WTC11 (cell line): ENCODE results near the gene ZBTB18.

Experiments
- NFE2L1 ChIP-seq: sonication (generic); formaldehyde crosslinking; IDR thresholded peaks from 2 replicates; pipeline ENCODE4 v1.8.1; 2023; ENCODE audit warnings: missing genetic modification reagents
- NFYB ChIP-seq: sonication (generic); formaldehyde crosslinking; conservative IDR thresholded peaks from 2 replicates; pipeline ENCODE4 v1.8.0; 2022; ENCODE audit warnings: low read depth, missing genetic modification reagents
- SP1 ChIP-seq: sonication (generic); formaldehyde crosslinking; conservative IDR thresholded peaks from 2 replicates; pipeline ENCODE4 v1.8.1; 2022; ENCODE audit warnings: missing genetic modification reagents
- TF ChIP-seq, protein P1 (sequence below): fragments of 200-600 bp; IDR thresholded peaks from 2 replicates; pipeline ENCODE4 v1.8.0; 2022; ENCODE audit warnings: antibody characterized with exemption
- TF ChIP-seq, protein P2 (sequence below): sonication (generic); formaldehyde crosslinking; conservative IDR thresholded peaks from 2 replicates; pipeline ENCODE4 v1.8.1; 2022; ENCODE audit warnings: mild to moderate bottlenecking, missing genetic modification reagents
- TF ChIP-seq, protein P3 (sequence below): sonication (generic); formaldehyde crosslinking; IDR thresholded peaks from 2 replicates; pipeline ENCODE4 v1.8.0; 2023; ENCODE audit warnings: missing genetic modification reagents, mild to moderate bottlenecking, borderline replicate concordance

DNA sequence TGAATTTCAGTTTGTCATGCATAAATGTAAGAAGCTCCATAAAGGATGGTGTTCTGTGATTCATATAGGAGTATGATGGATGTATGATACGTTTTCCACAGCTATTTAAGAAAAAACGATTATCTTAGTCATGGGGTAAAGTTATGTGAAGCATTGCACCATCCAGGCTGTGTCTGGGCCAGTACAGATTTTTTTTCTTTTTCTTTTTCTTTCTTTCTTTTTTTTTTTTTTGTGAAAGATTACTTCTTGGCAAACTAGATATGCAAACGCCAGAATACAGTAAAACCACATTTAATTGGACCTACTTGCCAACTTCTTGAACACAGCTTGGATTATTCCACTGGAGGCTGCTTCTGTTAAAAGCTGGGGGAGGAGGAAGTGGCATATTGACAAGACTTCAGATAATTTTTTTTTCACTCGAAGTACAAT lies 14.9 kb downstream of the ZBTB18 start:
- TF ChIP-seq, protein P1, sequence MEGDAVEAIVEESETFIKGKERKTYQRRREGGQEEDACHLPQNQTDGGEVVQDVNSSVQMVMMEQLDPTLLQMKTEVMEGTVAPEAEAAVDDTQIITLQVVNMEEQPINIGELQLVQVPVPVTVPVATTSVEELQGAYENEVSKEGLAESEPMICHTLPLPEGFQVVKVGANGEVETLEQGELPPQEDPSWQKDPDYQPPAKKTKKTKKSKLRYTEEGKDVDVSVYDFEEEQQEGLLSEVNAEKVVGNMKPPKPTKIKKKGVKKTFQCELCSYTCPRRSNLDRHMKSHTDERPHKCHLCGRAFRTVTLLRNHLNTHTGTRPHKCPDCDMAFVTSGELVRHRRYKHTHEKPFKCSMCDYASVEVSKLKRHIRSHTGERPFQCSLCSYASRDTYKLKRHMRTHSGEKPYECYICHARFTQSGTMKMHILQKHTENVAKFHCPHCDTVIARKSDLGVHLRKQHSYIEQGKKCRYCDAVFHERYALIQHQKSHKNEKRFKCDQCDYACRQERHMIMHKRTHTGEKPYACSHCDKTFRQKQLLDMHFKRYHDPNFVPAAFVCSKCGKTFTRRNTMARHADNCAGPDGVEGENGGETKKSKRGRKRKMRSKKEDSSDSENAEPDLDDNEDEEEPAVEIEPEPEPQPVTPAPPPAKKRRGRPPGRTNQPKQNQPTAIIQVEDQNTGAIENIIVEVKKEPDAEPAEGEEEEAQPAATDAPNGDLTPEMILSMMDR: no peak
- TF ChIP-seq SP1 (CRISPR knock-in tag): no peak
- TF ChIP-seq, protein P2, sequence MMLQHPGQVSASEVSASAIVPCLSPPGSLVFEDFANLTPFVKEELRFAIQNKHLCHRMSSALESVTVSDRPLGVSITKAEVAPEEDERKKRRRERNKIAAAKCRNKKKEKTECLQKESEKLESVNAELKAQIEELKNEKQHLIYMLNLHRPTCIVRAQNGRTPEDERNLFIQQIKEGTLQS (CRISPR knock-in tag): no peak
- no peak for TF ChIP-seq NFE2L1 (CRISPR knock-in tag)
- no peak for TF ChIP-seq NFYB (CRISPR knock-in tag)
- TF ChIP-seq, protein P3, sequence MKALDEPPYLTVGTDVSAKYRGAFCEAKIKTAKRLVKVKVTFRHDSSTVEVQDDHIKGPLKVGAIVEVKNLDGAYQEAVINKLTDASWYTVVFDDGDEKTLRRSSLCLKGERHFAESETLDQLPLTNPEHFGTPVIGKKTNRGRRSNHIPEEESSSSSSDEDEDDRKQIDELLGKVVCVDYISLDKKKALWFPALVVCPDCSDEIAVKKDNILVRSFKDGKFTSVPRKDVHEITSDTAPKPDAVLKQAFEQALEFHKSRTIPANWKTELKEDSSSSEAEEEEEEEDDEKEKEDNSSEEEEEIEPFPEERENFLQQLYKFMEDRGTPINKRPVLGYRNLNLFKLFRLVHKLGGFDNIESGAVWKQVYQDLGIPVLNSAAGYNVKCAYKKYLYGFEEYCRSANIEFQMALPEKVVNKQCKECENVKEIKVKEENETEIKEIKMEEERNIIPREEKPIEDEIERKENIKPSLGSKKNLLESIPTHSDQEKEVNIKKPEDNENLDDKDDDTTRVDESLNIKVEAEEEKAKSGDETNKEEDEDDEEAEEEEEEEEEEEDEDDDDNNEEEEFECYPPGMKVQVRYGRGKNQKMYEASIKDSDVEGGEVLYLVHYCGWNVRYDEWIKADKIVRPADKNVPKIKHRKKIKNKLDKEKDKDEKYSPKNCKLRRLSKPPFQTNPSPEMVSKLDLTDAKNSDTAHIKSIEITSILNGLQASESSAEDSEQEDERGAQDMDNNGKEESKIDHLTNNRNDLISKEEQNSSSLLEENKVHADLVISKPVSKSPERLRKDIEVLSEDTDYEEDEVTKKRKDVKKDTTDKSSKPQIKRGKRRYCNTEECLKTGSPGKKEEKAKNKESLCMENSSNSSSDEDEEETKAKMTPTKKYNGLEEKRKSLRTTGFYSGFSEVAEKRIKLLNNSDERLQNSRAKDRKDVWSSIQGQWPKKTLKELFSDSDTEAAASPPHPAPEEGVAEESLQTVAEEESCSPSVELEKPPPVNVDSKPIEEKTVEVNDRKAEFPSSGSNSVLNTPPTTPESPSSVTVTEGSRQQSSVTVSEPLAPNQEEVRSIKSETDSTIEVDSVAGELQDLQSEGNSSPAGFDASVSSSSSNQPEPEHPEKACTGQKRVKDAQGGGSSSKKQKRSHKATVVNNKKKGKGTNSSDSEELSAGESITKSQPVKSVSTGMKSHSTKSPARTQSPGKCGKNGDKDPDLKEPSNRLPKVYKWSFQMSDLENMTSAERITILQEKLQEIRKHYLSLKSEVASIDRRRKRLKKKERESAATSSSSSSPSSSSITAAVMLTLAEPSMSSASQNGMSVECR (CRISPR knock-in tag): no peak
